ENCODE data around the gene PPM1D. TPM values are rescaled to one million over a fixed set of nuclear protein-coding genes. Genes with fewer than 3 reads are reported as not detected.

PPM1D gene
- total RNA-seq, 1 experiment from 2014 or later: 19.0 TPM

- H2BK12ac ChIP-seq (ENCODE audit: insufficient read length, low read depth, low read length): peak overlapping the region; percentile 27
- peak overlapping the region; percentile 96 for H3K18ac ChIP-seq (ENCODE audit: insufficient read length, low read depth, low read length)
- peak overlapping the region; percentile 13 for H2BK5ac ChIP-seq (ENCODE audit: insufficient read length, low read length)
- peak overlapping the region; percentile 93 for H3K9ac ChIP-seq (ENCODE audit: extremely low read depth, insufficient read length, low read length)
- H3K79me1 ChIP-seq (ENCODE audit: insufficient read depth, low read depth, low read length, poor library complexity, severe bottlenecking): no peaks in the 10 kb centered on the region
- H3K14ac ChIP-seq (ENCODE audit: insufficient read depth, low read length): peak overlapping the region; percentile 94; the same call in 1 of the 2 replicates
- peak overlapping the region; percentile 11; the same call in 1 of the 2 replicates for H3K4ac ChIP-seq (ENCODE audit: low read depth, low read length)
- H4K8ac ChIP-seq (replicated peaks; ENCODE audit: insufficient read length, low read depth, low read length): peak overlapping the region; percentile 28
- H2AK5ac ChIP-seq (ENCODE audit: insufficient read length, low read length): peak overlapping the region; percentile 10
- no peak for DNase-seq
- H3K9me3 ChIP-seq (ENCODE audit: control insufficient read depth, low read depth, low read length): no peaks in the 10 kb centered on the region
- H2BK15ac ChIP-seq (ENCODE audit: low read depth, low read length): no peak overlapping the region
- peak overlapping the region; percentile 74 for H2BK120ac ChIP-seq (ENCODE audit: low read depth, low read length, poor library complexity, severe bottlenecking)
- no peaks in the 10 kb centered on the region for H3K27me3 ChIP-seq (ENCODE audit: insufficient read depth, low read length)
- no peaks in the 10 kb centered on the region for H4K20me1 ChIP-seq (ENCODE audit: control insufficient read depth, insufficient read depth, insufficient read length)
- H3K79me2 ChIP-seq (ENCODE audit: insufficient read depth, low read length): peaks cover 14% of the 10 kb centered on the region; the same call in 1 of the 2 replicates
- H3K4me1 ChIP-seq (ENCODE audit: insufficient read depth, low read length): no peaks in the 10 kb centered on the region
- H2BK20ac ChIP-seq (ENCODE audit: low read depth, low read length, poor library complexity, severe bottlenecking): no peak overlapping the region
- H3K36me3 Mint-ChIP-seq (ENCODE audit: insufficient read depth in 1 of 3, low read depth in 3 of 3): no peaks in the 10 kb centered on the region
- peaks cover 19% of the 10 kb centered on the region in 2 experiments for H3K4me1 Mint-ChIP-seq
- H3K27ac ChIP-seq (ENCODE audit: insufficient read length, low read depth, low read length): peak overlapping the region; percentile 68
- peak overlapping the region; percentile 92 for H3K56ac ChIP-seq (ENCODE audit: insufficient read length, low read depth, low read length)
- peaks cover 9% of the 10 kb centered on the region for H3K23me2 ChIP-seq (ENCODE audit: insufficient read length, low read depth, low read length, poor library complexity, severe bottlenecking)
- no peak overlapping the region for H2AFZ ChIP-seq (ENCODE audit: low read length)
- peak overlapping the region; percentile 93 to 96 for H3K4me3 Mint-ChIP-seq
- no peaks in the 10 kb centered on the region for H3K27me3 Mint-ChIP-seq (ENCODE audit: low read depth)
- peak overlapping the region; percentile 25 for H4K5ac ChIP-seq (ENCODE audit: insufficient read length, low read depth, low read length)
- H3K27ac Mint-ChIP-seq: peak overlapping the region; percentile 99 to 100 (median 100)
- H3K23ac ChIP-seq (ENCODE audit: insufficient read length, low read depth, low read length): peak overlapping the region; percentile 3
- H3T11ph ChIP-seq (ENCODE audit: low read length): peak overlapping the region; percentile 89
- peak overlapping the region; percentile 67 for H4K91ac ChIP-seq (ENCODE audit: insufficient read length, low read depth, low read length)
- no CpG with 5 or more reads among the region's 17 CpGs for WGBS (ENCODE audit: extremely low coverage, insufficient read length, low lambda C conversion rate)
- H3K9me3 Mint-ChIP-seq: no peaks in the 10 kb centered on the region; a peak in 1 of 5 replicates
- no peak for TF ChIP-seq CTCF (conservative IDR thresholded peaks at IDR 0.05)
- H3K4me2 ChIP-seq (ENCODE audit: insufficient read depth, insufficient read length, low read length): peak overlapping the region; percentile 100
Observed at GRCh38 chr17:60599220-60599619, 773 bp upstream of the PPM1D start.
